ENCODE measurements around the gene STK11.

GRCh38 chr19:1161716-1162115 lies 43.9 kb upstream of the STK11 start:
- TF ChIP-seq POLR2A (IDR thresholded peaks at IDR 0.05) (no peak), CTCF (IDR thresholded peaks at IDR 0.05) (no peak)

Measured in thyroid gland (tissue), 4 donors.